Neural cell (in vitro differentiated cells): ENCODE results near the gene SIM1. TPM values are rescaled to one million over a fixed set of nuclear protein-coding genes. Genes with fewer than 3 reads are reported as not detected.

Experiments used
- H2AFZ ChIP-seq: fragments of 200-600, 300-800 bp; sonication (generic), shearing (Covaris generic); 2 replicates; pipeline ENCODE4 v1.6.0; 2014; ENCODE audit warnings: low read depth, mild to moderate bottlenecking, antibody characterized with exemption, low read length, moderate library complexity
- H3F3A ChIP-seq: fragments of 200-600 bp; shearing (Covaris generic); 2 replicates; pipeline ENCODE4 v1.6.1; 2016; ENCODE audit warnings: mild to moderate bottlenecking, moderate library complexity, mixed read lengths, antibody characterized with exemption, low read length; ENCODE audit not compliant: insufficient read depth, poor library complexity, severe bottlenecking
- H3K27ac ChIP-seq: fragments of 200-600, 300-800 bp; sonication (generic), shearing (Covaris generic); 2 replicates; pipeline ENCODE4 v1.5.1; 2014; ENCODE audit warnings: mild to moderate bottlenecking, low read length, moderate library complexity
- H3K27me3 ChIP-seq: fragments of 300-800, 200-600 bp; sonication (generic), shearing (Covaris generic); 2 replicates; pipeline ENCODE4 v1.6.0; 2014; ENCODE audit warnings: mild to moderate bottlenecking, low read depth, low read length, moderate library complexity; ENCODE audit not compliant: insufficient read depth
- H3K36me3 ChIP-seq: fragments of 300-800, 200-600 bp; sonication (generic), shearing (Covaris generic); 2 replicates; pipeline ENCODE4 v1.5.1; 2014; ENCODE audit warnings: mild to moderate bottlenecking, antibody characterized with exemption, low read length, moderate library complexity; ENCODE audit not compliant: insufficient read depth
- H3K4me2 ChIP-seq: fragments of 300-800, 200-600 bp; sonication (generic), shearing (Covaris generic); 2 replicates; pipeline ENCODE4 v1.6.0; 2014; ENCODE audit warnings: mild to moderate bottlenecking, low read length
- H3K4me3 ChIP-seq: fragments of 300-800, 200-600 bp; sonication (generic), shearing (Covaris generic); 2 replicates; pipeline ENCODE4 v1.5.1; 2014; ENCODE audit warnings: mild to moderate bottlenecking, low read length, moderate library complexity
- H3K79me2 ChIP-seq: fragments of 200-600 bp; shearing (Covaris generic); replicated peaks from 2 replicates; pipeline ENCODE4 v1.6.0; 2014; ENCODE audit warnings: mild to moderate bottlenecking, low read length, moderate library complexity; ENCODE audit not compliant: insufficient read depth
- H3K9ac ChIP-seq: fragments of 300-800, 200-600 bp; sonication (generic), shearing (Covaris generic); 2 replicates; pipeline ENCODE4 v1.6.1; 2016; ENCODE audit warnings: mild to moderate bottlenecking, low read length, mixed read lengths
- H3K9me2 ChIP-seq: fragments of 200-600 bp; shearing (Covaris generic); 2 replicates; pipeline ENCODE4 v1.6.1; 2016; ENCODE audit warnings: mild to moderate bottlenecking, low read length, mixed read lengths; ENCODE audit not compliant: insufficient read depth
- H3K9me3 ChIP-seq: fragments of 200-600, 300-800 bp; sonication (generic), shearing (Covaris generic); 2 replicates; pipeline ENCODE4 v1.6.1; 2016; ENCODE audit warnings: mild to moderate bottlenecking, mixed run types, low read length, moderate library complexity, mixed read lengths
- H4K20me1 ChIP-seq: fragments of 200-600 bp; shearing (Covaris generic); 2 replicates; pipeline ENCODE4 v1.6.1; 2016; ENCODE audit warnings: mild to moderate bottlenecking, mixed run types; ENCODE audit not compliant: insufficient read depth
- CTCF ChIP-seq: fragments of 450-650 bp; IDR thresholded peaks from 2 replicates; pipeline ENCODE4 v1.5.1; 2014; ENCODE audit warnings: antibody characterized with exemption, mild to moderate bottlenecking, moderate library complexity; ENCODE audit not compliant: poor library complexity, severe bottlenecking
- EP300 ChIP-seq: fragments of 450-650 bp; conservative IDR thresholded peaks from 2 replicates; pipeline ENCODE4 v1.6.1; 2014; ENCODE audit warnings: antibody characterized with exemption, mild to moderate bottlenecking, moderate library complexity; ENCODE audit not compliant: poor library complexity, severe bottlenecking
- EZH2 ChIP-seq: fragments of 200-600, 300-800 bp; shearing (Covaris generic), sonication (generic); IDR thresholded peaks from 2 replicates; pipeline ENCODE4 v1.6.1; 2014; ENCODE audit warnings: antibody characterized with exemption, low read length, borderline replicate concordance, mild to moderate bottlenecking; ENCODE audit not compliant: insufficient read depth, poor library complexity, severe bottlenecking
- MXI1 ChIP-seq: fragments of 450-650 bp; conservative IDR thresholded peaks from 2 replicates; pipeline ENCODE4 v1.6.1; 2014; ENCODE audit warnings: antibody characterized with exemption, mild to moderate bottlenecking; ENCODE audit not compliant: poor library complexity, severe bottlenecking
- POLR2AphosphoS5 ChIP-seq: IDR thresholded peaks from 2 replicates; pipeline ENCODE4 v1.6.1; 2012
- RAD21 ChIP-seq: fragments of 450-650 bp; conservative IDR thresholded peaks from 2 replicates; pipeline ENCODE4 v1.6.1; 2014; ENCODE audit warnings: antibody characterized with exemption, mild to moderate bottlenecking, moderate library complexity
- SMC3 ChIP-seq: fragments of 450-650 bp; conservative IDR thresholded peaks from 2 replicates; pipeline ENCODE4 v1.6.1; 2014; ENCODE audit warnings: antibody characterized with exemption, mild to moderate bottlenecking, moderate library complexity; ENCODE audit not compliant: poor library complexity
- TAF1 ChIP-seq: IDR thresholded peaks from 2 replicates; pipeline ENCODE4 v1.6.1; 2012; ENCODE audit warnings: low read depth
- polyA plus RNA-seq: library from polyadenylated mRNA; depleted of rRNA; stranded (reverse); fragments of >200 nt; gene quantifications from 2 replicates; pipeline ENCODE4 v1.2.3, GENCODE V29; 2014
- TF ChIP-seq, protein P1 (sequence below): IDR thresholded peaks from 2 replicates; pipeline ENCODE4 v1.6.1; 2012; ENCODE audit warnings: borderline replicate concordance

SIM1 gene
- polyA plus RNA-seq, 1 donor from 2014 or later, result not detected

GRCh38 chr6:100433726-100434435 lies 30.8 kb downstream of the SIM1 start:
- Histone ChIP-seq H3K36me3 (no peaks in the 10 kb centered on the region), H3K4me3 (no peak overlapping the region), H3K4me2 (no peak overlapping the region), H4K20me1 (no peaks in the 10 kb centered on the region), H3F3A (no peaks in the 10 kb centered on the region), H3K9me3 (no peaks in the 10 kb centered on the region), H3K9ac (no peak overlapping the region), H3K79me2 (no peaks in the 10 kb centered on the region), H3K27ac (no peak overlapping the region), H2AFZ (no peak overlapping the region), H3K9me2 (no peaks in the 10 kb centered on the region), H3K27me3 (no peaks in the 10 kb centered on the region)
- TF ChIP-seq SMC3, result no peak
- TF ChIP-seq POLR2AphosphoS5, result no peak
- no peak for TF ChIP-seq RAD21
- TF ChIP-seq EP300, result no peak
- TF ChIP-seq, protein P1, sequence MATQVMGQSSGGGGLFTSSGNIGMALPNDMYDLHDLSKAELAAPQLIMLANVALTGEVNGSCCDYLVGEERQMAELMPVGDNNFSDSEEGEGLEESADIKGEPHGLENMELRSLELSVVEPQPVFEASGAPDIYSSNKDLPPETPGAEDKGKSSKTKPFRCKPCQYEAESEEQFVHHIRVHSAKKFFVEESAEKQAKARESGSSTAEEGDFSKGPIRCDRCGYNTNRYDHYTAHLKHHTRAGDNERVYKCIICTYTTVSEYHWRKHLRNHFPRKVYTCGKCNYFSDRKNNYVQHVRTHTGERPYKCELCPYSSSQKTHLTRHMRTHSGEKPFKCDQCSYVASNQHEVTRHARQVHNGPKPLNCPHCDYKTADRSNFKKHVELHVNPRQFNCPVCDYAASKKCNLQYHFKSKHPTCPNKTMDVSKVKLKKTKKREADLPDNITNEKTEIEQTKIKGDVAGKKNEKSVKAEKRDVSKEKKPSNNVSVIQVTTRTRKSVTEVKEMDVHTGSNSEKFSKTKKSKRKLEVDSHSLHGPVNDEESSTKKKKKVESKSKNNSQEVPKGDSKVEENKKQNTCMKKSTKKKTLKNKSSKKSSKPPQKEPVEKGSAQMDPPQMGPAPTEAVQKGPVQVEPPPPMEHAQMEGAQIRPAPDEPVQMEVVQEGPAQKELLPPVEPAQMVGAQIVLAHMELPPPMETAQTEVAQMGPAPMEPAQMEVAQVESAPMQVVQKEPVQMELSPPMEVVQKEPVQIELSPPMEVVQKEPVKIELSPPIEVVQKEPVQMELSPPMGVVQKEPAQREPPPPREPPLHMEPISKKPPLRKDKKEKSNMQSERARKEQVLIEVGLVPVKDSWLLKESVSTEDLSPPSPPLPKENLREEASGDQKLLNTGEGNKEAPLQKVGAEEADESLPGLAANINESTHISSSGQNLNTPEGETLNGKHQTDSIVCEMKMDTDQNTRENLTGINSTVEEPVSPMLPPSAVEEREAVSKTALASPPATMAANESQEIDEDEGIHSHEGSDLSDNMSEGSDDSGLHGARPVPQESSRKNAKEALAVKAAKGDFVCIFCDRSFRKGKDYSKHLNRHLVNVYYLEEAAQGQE, result no peak
- no peak for TF ChIP-seq CTCF
- no peak for TF ChIP-seq EZH2

GRCh38 chr6:100432136-100432535 lies 32.6 kb downstream of the SIM1 start:
- H3K27me3 ChIP-seq, result no peaks in the 10 kb centered on the region
- no peak overlapping the region for H2AFZ ChIP-seq
- H3K9ac ChIP-seq, result no peak overlapping the region
- no peaks in the 10 kb centered on the region for H4K20me1 ChIP-seq
- no peaks in the 10 kb centered on the region for H3K9me2 ChIP-seq
- H3K27ac ChIP-seq, result no peak overlapping the region
- TF ChIP-seq MXI1 (no peak), EP300 (no peak), CTCF (no peak), POLR2AphosphoS5 (no peak), RAD21 (no peak), SMC3 (no peak), TAF1 (no peak), EZH2 (no peak)
- TF ChIP-seq, protein P1, result no peak
- H3K4me2 ChIP-seq, result no peak overlapping the region
- no peaks in the 10 kb centered on the region for H3K36me3 ChIP-seq
- H3K79me2 ChIP-seq, result no peaks in the 10 kb centered on the region
- no peak overlapping the region for H3K4me3 ChIP-seq
- no peaks in the 10 kb centered on the region for H3F3A ChIP-seq
- no peaks in the 10 kb centered on the region for H3K9me3 ChIP-seq
